Stomach (tissue), 9 donors: ENCODE results near the gene TTN. TPM values are rescaled to one million over a fixed set of nuclear protein-coding genes. Genes with fewer than 3 reads are reported as not detected.

Experiments used
- DNase-seq, 2 donors: peaks; one replicate each; pipeline versions ENCODE4 v3.0.0 to v3.0.0-alpha.2; 2013 to 2019
- H3K27ac ChIP-seq, 5 donors: fragments of 200-600 bp in 4 of 5; sonication (generic) in 4 of 5; one replicate each; pipeline ENCODE4 v1.5.1; 2013 to 2019; ENCODE audit warnings: mild to moderate bottlenecking in 1 of 5, moderate library complexity in 1 of 5
- H3K27me3 ChIP-seq, 3 donors: fragments of 200-600 bp; sonication (generic); one replicate each; pipeline ENCODE4 v1.5.1; 2017 to 2019; ENCODE audit warnings: mixed run types in 1 of 3
- H3K36me3 ChIP-seq, 4 donors: fragments of 200-600 bp; sonication (generic); 1 replicate in 3 of 4; 2 replicates in 1 of 4; pipeline ENCODE4 v1.5.1; 2016 to 2019
- H3K4me1 ChIP-seq, 4 donors: fragments of 200-600 bp; sonication (generic); one replicate each; pipeline ENCODE4 v1.5.1; 2016 to 2019
- H3K4me3 ChIP-seq, 4 donors: fragments of 200-600 bp; sonication (generic) in 3 of 4; one replicate each; pipeline ENCODE4 v1.5.1; 2016 to 2019; ENCODE audit warnings: mild to moderate bottlenecking in 1 of 4
- H3K9me3 ChIP-seq, 4 donors: fragments of 200-600 bp; sonication (generic); one replicate each; pipeline ENCODE4 v1.5.1; 2016 to 2019
- CTCF ChIP-seq, 7 experiments: fragments of 450-650 bp in 4 of 7; fragments of 200-600 bp in 3 of 7; sonication (generic) in 3 of 7; IDR thresholded peaks; one replicate each; pipeline ENCODE4 v1.5.1; 2016 to 2019; ENCODE audit warnings: antibody characterized with exemption in 7 of 7, control low read depth in 2 of 7, mild to moderate bottlenecking in 1 of 7
- EP300 ChIP-seq: sonication (generic); formaldehyde crosslinking; IDR thresholded peaks from one replicate; pipeline ENCODE4 v1.6.1; 2017; ENCODE audit warnings: antibody characterized with exemption
- POLR2A ChIP-seq, 4 donors: fragments of 450-650 bp; IDR thresholded peaks; one replicate each; pipeline ENCODE4 v1.6.1; 2016; ENCODE audit warnings: antibody characterized with exemption in 4 of 4, control low read depth in 2 of 4, mild to moderate bottlenecking in 1 of 4, moderate library complexity in 1 of 4
- POLR2AphosphoS5 ChIP-seq, 3 donors: sonication (generic); formaldehyde crosslinking; IDR thresholded peaks; one replicate each; pipeline ENCODE4 v1.6.1; 2016; ENCODE audit warnings: antibody characterized with exemption in 3 of 3
- WGBS, 5 donors: extraction: QIAGEN DNeasy Blood & Tissue Kit in 3 of 5; methylation state at CpG; one replicate each; pipeline versions ENCODE4 v1.1.5 to v1.1.7; 2013 to 2018; 5-methylcytosine and 5-hydroxymethylcytosine counted together
- intact Hi-C: fragments of 100-400 bp; cut with DNase I; formaldehyde crosslinking; loops from one replicate; pipeline ENCODE4 v1.15.1; 2023; ENCODE audit warnings: low total_unique reads
- polyA plus RNA-seq, 3 donors: library from polyadenylated mRNA; stranded (reverse); fragments of 200-250 nt; gene quantifications; one replicate each; pipeline ENCODE4 v1.2.3, GENCODE V29; 2013
- total RNA-seq, 5 donors: library from RNA; depleted of rRNA; stranded (reverse); fragments of >200 nt; gene quantifications; one replicate each; pipeline versions ENCODE4 v1.1.0 to v1.2.3, GENCODE V29; 2014 to 2016
- donor health status: healthy with polysubstance abuse.
- donor health status: Bipolar disorder and iron deficiency.
- donor health status: healthy.

Gene TTN
- total and polyA plus RNA-seq, 8 donors, result 0.03 to 12.8 (median 2.2) TPM

DNA sequence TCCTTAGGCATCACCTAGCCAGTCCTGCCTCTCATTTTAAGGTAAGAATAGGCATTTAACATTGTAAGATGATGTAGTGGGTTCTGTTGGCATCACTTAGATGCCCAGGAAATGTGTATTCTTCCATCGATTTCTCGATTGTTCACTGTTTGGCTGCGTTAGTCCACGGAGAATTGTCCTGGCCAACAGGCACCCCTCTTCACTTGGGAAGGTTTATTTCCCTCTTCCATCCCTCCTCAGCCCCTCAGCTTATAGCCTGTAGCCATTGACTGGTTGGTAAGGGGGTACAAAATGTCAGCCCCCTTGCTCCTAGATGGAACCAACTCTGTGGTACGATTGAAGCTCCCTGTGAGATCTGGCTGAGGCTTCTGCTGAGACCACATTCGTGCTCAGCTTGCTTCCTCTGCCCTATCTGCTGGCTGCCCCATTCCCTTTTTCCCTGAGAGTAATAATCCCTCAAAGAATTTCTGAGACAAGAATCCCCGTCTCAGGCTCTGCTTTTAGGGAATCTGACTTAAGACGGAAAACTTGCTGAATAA, 283.6 kb downstream of the TTN start:
- 25 to 40% (median 36%) methylated on average over 8 of the region's 8 CpGs for WGBS, 5 donors
- H3K27ac ChIP-seq, result peak overlapping the region in 4 of 5 donors; percentile 73 to 86 (median 77)
- H3K36me3 ChIP-seq, result peaks cover 0 to 6% (median 4%) of the 10 kb centered on the region in 4 donors
- no peaks in the 10 kb centered on the region for H3K27me3 ChIP-seq
- no peak for TF ChIP-seq POLR2AphosphoS5 (IDR thresholded peaks at IDR 0.05)
- TF ChIP-seq CTCF (IDR thresholded peaks at IDR 0.05), result no peak
- TF ChIP-seq POLR2A (IDR thresholded peaks at IDR 0.05), result no peak
- no peak for TF ChIP-seq EP300
- H3K4me1 ChIP-seq, result peaks cover 0 to 13% (median 6%) of the 10 kb centered on the region in 4 donors
- H3K9me3 ChIP-seq, result no peaks in the 10 kb centered on the region
- H3K4me3 ChIP-seq, result peak overlapping the region; percentile 52 to 66 (median 54)
- intact Hi-C loops, result no loop called here
- DNase-seq, result peak in 1 of 2 donors; percentile 7

GRCh38 chr2:178522950-178523595, 284.1 kb downstream of the TTN start:
- no peaks in the 10 kb centered on the region for H3K27me3 ChIP-seq
- H3K4me3 ChIP-seq, result peak overlapping the region; percentile 52 to 66 (median 54)
- peaks cover 0 to 13% (median 6%) of the 10 kb centered on the region in 4 donors for H3K4me1 ChIP-seq
- intact Hi-C loops, result no loop called here
- peaks cover 3 to 12% (median 10%) of the 10 kb centered on the region in 4 donors for H3K36me3 ChIP-seq
- 9 to 28% (median 21%) methylated on average over 24 to 25 of the region's 25 CpGs for WGBS, 5 donors
- DNase-seq, result peak; percentile 80 to 95
- no peaks in the 10 kb centered on the region for H3K9me3 ChIP-seq
- peak overlapping the region; percentile 47 to 86 (median 73) for H3K27ac ChIP-seq
- peak; percentile 59 to 83 (median 68) for TF ChIP-seq POLR2AphosphoS5 (IDR thresholded peaks at IDR 0.05)
- TF ChIP-seq POLR2A (IDR thresholded peaks at IDR 0.05), result no peak
- TF ChIP-seq EP300, result no peak
- peak in 5 of 7 experiments; percentile 51 to 71 (median 58) for TF ChIP-seq CTCF (IDR thresholded peaks at IDR 0.05)

- H3K9me3 ChIP-seq, result no peaks in the 10 kb centered on the region
- TF ChIP-seq CTCF (IDR thresholded peaks at IDR 0.05) (no peak), POLR2AphosphoS5 (IDR thresholded peaks at IDR 0.05) (no peak), EP300 (no peak), POLR2A (IDR thresholded peaks at IDR 0.05) (no peak)
- no peak overlapping the region for H3K4me3 ChIP-seq
- DNase-seq, result no peak
- H3K4me1 ChIP-seq, result peaks cover 0 to 13% (median 6%) of the 10 kb centered on the region in 4 donors
- no peak overlapping the region for H3K27ac ChIP-seq
- 86 to 92% (median 89%) methylated on average over 11 of the region's 11 CpGs for WGBS, 5 donors
- intact Hi-C loops, result no loop called here
- H3K36me3 ChIP-seq, result peaks cover 7 to 27% (median 20%) of the 10 kb centered on the region in 4 donors
- H3K27me3 ChIP-seq, result no peaks in the 10 kb centered on the region
Measured at GRCh38 chr2:178521304-178522150, 285.7 kb downstream of the TTN start.

- Histone ChIP-seq H3K27me3 (no peaks in the 10 kb centered on the region), H3K9me3 (no peaks in the 10 kb centered on the region), H3K36me3 (peaks cover 7 to 43% (median 37%) of the 10 kb centered on the region in 4 donors), H3K4me3 (no peak overlapping the region), H3K4me1 (no peaks in the 10 kb centered on the region), H3K27ac (no peak overlapping the region)
- DNase-seq, result no peak
- intact Hi-C loops, result no loop called here
- 64 to 88% (median 81%) methylated on average over 1 of the region's 1 CpG for WGBS, 5 donors
- no peak for TF ChIP-seq POLR2AphosphoS5 (IDR thresholded peaks at IDR 0.05)
- no peak for TF ChIP-seq EP300
- no peak for TF ChIP-seq CTCF (IDR thresholded peaks at IDR 0.05)
- TF ChIP-seq POLR2A (IDR thresholded peaks at IDR 0.05), result no peak
Measured at GRCh38 chr2:178517496-178517895, 289.7 kb downstream of the TTN start.
